H9 (cell line): ENCODE data around the gene METTL16. TPM values are rescaled to one million over a fixed set of nuclear protein-coding genes. Genes with fewer than 3 reads are reported as not detected.

Experiments
- DNase-seq: peaks from one replicate; pipeline ENCODE4 v3.0.0-alpha.2; 2017
- H2AFZ ChIP-seq: one replicate; pipeline ENCODE4 v1.6.1; 2013; ENCODE audit warnings: mild to moderate bottlenecking, low read length, control low read depth, moderate library complexity
- H2AK5ac ChIP-seq: 2 replicates; pipeline ENCODE4 v1.6.1; 2013; ENCODE audit warnings: low read length, control low read depth, mixed read lengths; ENCODE audit not compliant: insufficient read length
- H2BK120ac ChIP-seq: one replicate; pipeline ENCODE4 v1.6.1; 2013; ENCODE audit warnings: low read depth, mild to moderate bottlenecking, low read length, control low read depth, inconsistent platforms; ENCODE audit not compliant: poor library complexity, severe bottlenecking
- H2BK12ac ChIP-seq: 2 replicates; pipeline ENCODE4 v1.6.1; 2013; ENCODE audit warnings: low read length, control low read depth, mixed read lengths, low read depth; ENCODE audit not compliant: insufficient read length
- H2BK15ac ChIP-seq: 2 replicates; pipeline ENCODE4 v1.6.1; 2013; ENCODE audit warnings: low read depth, low read length, control low read depth
- H2BK20ac ChIP-seq: one replicate; pipeline ENCODE4 v1.6.1; 2013; ENCODE audit warnings: low read depth, mild to moderate bottlenecking, low read length, control low read depth, inconsistent platforms; ENCODE audit not compliant: poor library complexity, severe bottlenecking
- H2BK5ac ChIP-seq: 2 replicates; pipeline ENCODE4 v1.6.1; 2013; ENCODE audit warnings: low read length, control low read depth, mixed read lengths; ENCODE audit not compliant: insufficient read length
- H3K14ac ChIP-seq: 2 replicates; pipeline ENCODE4 v1.6.1; 2013; ENCODE audit warnings: low read length, control low read depth; ENCODE audit not compliant: insufficient read depth
- H3K18ac ChIP-seq: 2 replicates; pipeline ENCODE4 v1.6.1; 2013; ENCODE audit warnings: low read depth, mild to moderate bottlenecking, mixed read lengths, low read length, control low read depth; ENCODE audit not compliant: insufficient read length
- H3K23ac ChIP-seq: 2 replicates; pipeline ENCODE4 v1.6.1; 2013; ENCODE audit warnings: low read length, control low read depth, mixed read lengths, low read depth; ENCODE audit not compliant: insufficient read length
- H3K23me2 ChIP-seq: 2 replicates; pipeline ENCODE4 v1.6.1; 2013; ENCODE audit warnings: low read depth, mild to moderate bottlenecking, mixed read lengths, low read length, control low read depth; ENCODE audit not compliant: insufficient read length, poor library complexity, severe bottlenecking
- H3K27ac ChIP-seq: 2 replicates; pipeline ENCODE4 v1.5.1; 2013; ENCODE audit warnings: low read length, control low read depth, mixed read lengths, low read depth; ENCODE audit not compliant: insufficient read length
- H3K27me3 ChIP-seq: 2 replicates; pipeline ENCODE4 v1.6.1; 2013; ENCODE audit warnings: low read length, control low read depth, inconsistent platforms; ENCODE audit not compliant: insufficient read depth
- H3K4ac ChIP-seq: 2 replicates; pipeline ENCODE4 v1.6.1; 2013; ENCODE audit warnings: low read depth, mild to moderate bottlenecking, control low read depth, inconsistent platforms, low read length, moderate library complexity
- H3K4me1 ChIP-seq: 2 replicates; pipeline ENCODE4 v1.6.1; 2013; ENCODE audit warnings: low read length, control low read depth, inconsistent platforms; ENCODE audit not compliant: insufficient read depth
- H3K4me2 ChIP-seq: 2 replicates; pipeline ENCODE4 v1.6.1; 2013; ENCODE audit warnings: low read length, control low read depth, mixed read lengths; ENCODE audit not compliant: insufficient read length, insufficient read depth
- H3K56ac ChIP-seq: 2 replicates; pipeline ENCODE4 v1.6.1; 2013; ENCODE audit warnings: low read depth, mild to moderate bottlenecking, mixed read lengths, low read length, control low read depth; ENCODE audit not compliant: insufficient read length
- H3K79me1 ChIP-seq: 2 replicates; pipeline ENCODE4 v1.6.1; 2013; ENCODE audit warnings: low read depth, mild to moderate bottlenecking, moderate library complexity, low read length, control low read depth, inconsistent platforms; ENCODE audit not compliant: insufficient read depth, poor library complexity, severe bottlenecking
- H3K79me2 ChIP-seq: 2 replicates; pipeline ENCODE4 v1.6.1; 2013; ENCODE audit warnings: low read length, control low read depth, inconsistent platforms; ENCODE audit not compliant: insufficient read depth
- H3K9ac ChIP-seq: 2 replicates; pipeline ENCODE4 v1.6.1; 2013; ENCODE audit warnings: low read length, control low read depth, mixed read lengths; ENCODE audit not compliant: insufficient read length; ENCODE audit errors: extremely low read depth
- H3K9me3 ChIP-seq: one replicate; pipeline ENCODE4 v1.6.1; 2013; ENCODE audit warnings: low read depth, low read length, inconsistent platforms; ENCODE audit not compliant: control insufficient read depth
- H3T11ph ChIP-seq: one replicate; pipeline ENCODE4 v1.6.1; 2013; ENCODE audit warnings: mild to moderate bottlenecking, low read length, control low read depth, inconsistent platforms
- H4K20me1 ChIP-seq: one replicate; pipeline ENCODE4 v1.6.1; 2013; ENCODE audit not compliant: control insufficient read depth, insufficient read length, insufficient read depth
- H4K5ac ChIP-seq: 2 replicates; pipeline ENCODE4 v1.6.1; 2013; ENCODE audit warnings: low read depth, mild to moderate bottlenecking, mixed read lengths, low read length, control low read depth; ENCODE audit not compliant: insufficient read length
- H4K8ac ChIP-seq: replicated peaks from 2 replicates; pipeline ENCODE4 v1.6.1; 2013; ENCODE audit warnings: low read length, control low read depth, mixed read lengths, low read depth; ENCODE audit not compliant: insufficient read length
- H4K91ac ChIP-seq: 2 replicates; pipeline ENCODE4 v1.6.1; 2013; ENCODE audit warnings: low read depth, mild to moderate bottlenecking, moderate library complexity, mixed read lengths, low read length, control low read depth; ENCODE audit not compliant: insufficient read length
- H3K27ac Mint-ChIP-seq, 3 experiments: 2 replicates in 2 of 3; 3 replicates in 1 of 3; pipeline ENCODE4 v1.8.0; 2020 to 2021; ENCODE audit warnings: mixed read lengths in 3 of 3, mild to moderate bottlenecking in 1 of 3, moderate library complexity in 1 of 3
- H3K27me3 Mint-ChIP-seq: 2 replicates; pipeline ENCODE4 v1.8.0; 2021; ENCODE audit warnings: low read depth, mild to moderate bottlenecking, moderate library complexity, mixed read lengths
- H3K36me3 Mint-ChIP-seq, 3 experiments: 2 replicates in 2 of 3; 3 replicates in 1 of 3; pipeline ENCODE4 v1.8.0; 2020 to 2021; ENCODE audit warnings: low read depth in 3 of 3, mixed read lengths in 3 of 3; ENCODE audit not compliant: insufficient read depth in 1 of 3
- H3K4me1 Mint-ChIP-seq, 2 experiments: 2 replicates each; pipeline ENCODE4 v1.8.0; 2020; ENCODE audit warnings: mixed read lengths in 2 of 2
- H3K4me3 Mint-ChIP-seq, 2 experiments: 2 replicates in 1 of 2; 3 replicates in 1 of 2; pipeline ENCODE4 v1.8.0; 2020 to 2021; ENCODE audit warnings: mild to moderate bottlenecking in 2 of 2, mixed read lengths in 2 of 2, moderate library complexity in 1 of 2
- H3K9me3 Mint-ChIP-seq, 2 experiments: 2 replicates in 1 of 2; 3 replicates in 1 of 2; pipeline ENCODE4 v1.8.0; 2020; ENCODE audit warnings: mild to moderate bottlenecking in 2 of 2, mixed read lengths in 2 of 2, moderate library complexity in 1 of 2
- CTCF ChIP-seq: fragments of 200-600 bp; sonication (generic); conservative IDR thresholded peaks from 3 replicates; pipeline ENCODE4 v1.8.0; 2021; ENCODE audit warnings: antibody characterized with exemption, mild to moderate bottlenecking
- WGBS: extraction: QIAGEN DNeasy Blood & Tissue Kit; methylation state at CpG from one replicate; pipeline ENCODE4 v1.1.7; 2013; ENCODE audit warnings: missing lambda C conversion rate, low lambda C conversion rate, mixed read lengths; ENCODE audit not compliant: insufficient read length; ENCODE audit errors: extremely low coverage; 5-methylcytosine and 5-hydroxymethylcytosine counted together
- total RNA-seq: library from RNA; stranded (reverse); gene quantifications from 2 replicates; pipeline ENCODE4 v1.2.1, GENCODE V29; 2021

Gene METTL16
- total RNA-seq, 1 experiment from 2014 or later: 55.4 TPM

GRCh38 chr17:2438823-2439222, 72.9 kb downstream of the METTL16 start:
- H3K23ac ChIP-seq: no peak overlapping the region
- no peak for DNase-seq
- no peak overlapping the region for H3T11ph ChIP-seq
- H2BK15ac ChIP-seq: no peak overlapping the region
- H3K56ac ChIP-seq: no peak overlapping the region
- H3K27me3 Mint-ChIP-seq: no peaks in the 10 kb centered on the region
- peaks cover 26 to 47% (median 41%) of the 10 kb centered on the region in 3 experiments for H3K36me3 Mint-ChIP-seq
- H4K8ac ChIP-seq: no peak overlapping the region
- no peak overlapping the region for H3K14ac ChIP-seq
- H2AK5ac ChIP-seq: no peak overlapping the region
- no peak overlapping the region for H3K27ac Mint-ChIP-seq
- H3K4ac ChIP-seq: no peak overlapping the region
- H3K4me3 Mint-ChIP-seq: no peak overlapping the region
- H3K27ac ChIP-seq: no peak overlapping the region
- H3K9ac ChIP-seq: no peak overlapping the region
- H3K9me3 Mint-ChIP-seq: no peaks in the 10 kb centered on the region; a peak in 1 of 5 replicates
- H3K4me1 Mint-ChIP-seq: peaks cover 25 to 29% of the 10 kb centered on the region in 2 experiments
- H3K4me2 ChIP-seq: no peak overlapping the region
- no peak overlapping the region for H2BK20ac ChIP-seq
- WGBS: no CpG with 5 or more reads among the region's 6 CpGs
- H3K9me3 ChIP-seq: no peaks in the 10 kb centered on the region
- H2BK12ac ChIP-seq: no peak overlapping the region
- no peak overlapping the region for H2AFZ ChIP-seq
- no peaks in the 10 kb centered on the region for H3K79me1 ChIP-seq
- no peak overlapping the region for H2BK5ac ChIP-seq
- no peaks in the 10 kb centered on the region for H4K20me1 ChIP-seq
- no peak overlapping the region for H2BK120ac ChIP-seq
- no peak overlapping the region for H4K91ac ChIP-seq
- H3K79me2 ChIP-seq: no peaks in the 10 kb centered on the region
- no peak for TF ChIP-seq CTCF
- no peak overlapping the region for H4K5ac ChIP-seq
- H3K18ac ChIP-seq: no peak overlapping the region
- H3K23me2 ChIP-seq: peaks cover 3% of the 10 kb centered on the region
- H3K27me3 ChIP-seq: no peaks in the 10 kb centered on the region
- no peaks in the 10 kb centered on the region; the same call in 1 of the 2 replicates for H3K4me1 ChIP-seq
